Measurements from ENCODE around the gene IGDCC3.

DNA sequence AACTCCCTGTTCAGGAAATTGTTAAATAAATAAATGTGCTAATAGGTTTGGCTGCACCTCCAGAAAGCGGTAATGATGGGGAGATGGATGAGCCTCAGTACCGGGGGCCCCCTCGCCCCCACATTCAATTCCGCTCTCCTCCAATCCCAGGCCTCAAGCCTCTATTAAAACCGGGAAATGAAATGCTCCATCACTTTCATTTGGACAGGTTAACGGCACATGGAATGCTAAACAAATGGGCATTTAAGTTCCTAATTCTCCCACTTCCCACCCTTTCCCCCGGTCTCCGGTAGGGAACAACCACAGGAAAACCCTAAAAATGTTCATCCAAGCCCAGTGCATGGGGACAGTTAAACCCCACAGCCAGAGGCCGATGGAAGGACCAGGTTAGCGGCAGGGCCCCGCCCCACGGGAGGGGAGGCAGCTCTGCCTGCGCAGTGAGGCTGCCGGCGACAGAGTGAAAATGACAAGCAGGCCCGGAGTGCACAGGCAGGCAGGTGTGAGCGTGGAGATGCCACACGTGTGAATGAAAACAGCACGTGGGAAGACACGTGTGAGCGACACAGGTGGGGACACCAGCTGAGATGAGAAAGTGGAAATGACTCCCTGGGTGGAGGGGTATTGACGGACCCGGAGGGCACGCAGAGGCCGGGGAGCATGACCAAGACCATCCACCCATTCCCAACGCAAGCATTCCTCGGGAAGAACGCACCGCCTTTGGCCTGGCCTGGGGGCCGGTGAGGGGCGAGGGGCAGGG is 45.2 kb downstream of the IGDCC3 start:
- TF ChIP-seq YY1 (IDR thresholded peaks at IDR 0.05; ENCODE audit: insufficient read depth, insufficient read length): no peak
- TF ChIP-seq SUZ12 (IDR thresholded peaks at IDR 0.05; ENCODE audit: extremely low read depth, insufficient read depth, insufficient read length): no peak
- TF ChIP-seq ZNF274 (IDR thresholded peaks at IDR 0.05; ENCODE audit: low read depth, low read length): no peak
